22Rv1 (cell line): Measurements from ENCODE around the gene THEMIS.

Experiments
- H3K27ac ChIP-seq: fragments of 450-650 bp; 2 replicates; pipeline ENCODE4 v1.5.1; 2017
- CTCF ChIP-seq: fragments of 450-650 bp; IDR thresholded peaks from 2 replicates; pipeline ENCODE4 v1.5.1; 2017; ENCODE audit warnings: mild to moderate bottlenecking
- ZFX ChIP-seq: fragments of 450-650 bp; IDR thresholded peaks from 2 replicates; pipeline ENCODE4 v1.6.1; 2017; ENCODE audit warnings: antibody characterized with exemption, borderline replicate concordance

Gene THEMIS

GRCh38 chr6:127859956-127860355 is 40.9 kb downstream of the THEMIS start:
- no peak for TF ChIP-seq CTCF
- no peak for TF ChIP-seq ZFX
- H3K27ac ChIP-seq = no peak overlapping the region

- H3K27ac ChIP-seq = no peak overlapping the region
- no peak for TF ChIP-seq ZFX
- TF ChIP-seq CTCF = no peak
Measured at GRCh38 chr6:127858727-127859391, 42.0 kb downstream of the THEMIS start.

DNA sequence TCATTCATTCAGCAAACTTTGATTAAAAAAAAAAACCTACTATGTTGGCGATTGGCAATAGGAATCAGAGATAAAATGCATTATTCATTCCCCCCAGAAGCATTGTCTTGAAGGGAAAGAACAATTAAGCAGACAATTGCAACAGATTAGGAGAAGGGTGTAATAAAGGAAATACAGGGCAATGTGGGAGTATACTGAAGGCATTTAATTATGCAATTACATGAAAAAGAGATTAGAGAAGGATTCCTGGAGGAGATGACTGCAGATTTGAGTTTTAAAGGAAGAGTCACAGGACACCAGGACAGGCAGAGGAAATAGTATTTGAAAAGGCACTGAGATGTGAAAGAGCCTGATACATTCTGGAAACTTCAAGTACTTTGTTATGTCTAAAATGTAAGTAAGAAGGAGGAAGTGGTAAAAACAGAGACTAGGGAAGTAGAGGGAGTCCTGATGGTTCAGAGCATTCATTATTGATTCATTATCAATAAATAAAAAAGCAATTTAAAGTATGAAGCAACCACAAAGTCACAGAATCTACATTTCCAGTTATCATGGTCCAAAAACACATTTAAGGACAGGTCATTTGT is 43.7 kb downstream of the THEMIS start:
- TF ChIP-seq CTCF = no peak
- no peak for TF ChIP-seq ZFX
- H3K27ac ChIP-seq = no peak overlapping the region

GRCh38 chr6:127855542-127856159 is 45.2 kb downstream of the THEMIS start:
- no peak overlapping the region for H3K27ac ChIP-seq
- TF ChIP-seq ZFX = no peak
- no peak for TF ChIP-seq CTCF

DNA sequence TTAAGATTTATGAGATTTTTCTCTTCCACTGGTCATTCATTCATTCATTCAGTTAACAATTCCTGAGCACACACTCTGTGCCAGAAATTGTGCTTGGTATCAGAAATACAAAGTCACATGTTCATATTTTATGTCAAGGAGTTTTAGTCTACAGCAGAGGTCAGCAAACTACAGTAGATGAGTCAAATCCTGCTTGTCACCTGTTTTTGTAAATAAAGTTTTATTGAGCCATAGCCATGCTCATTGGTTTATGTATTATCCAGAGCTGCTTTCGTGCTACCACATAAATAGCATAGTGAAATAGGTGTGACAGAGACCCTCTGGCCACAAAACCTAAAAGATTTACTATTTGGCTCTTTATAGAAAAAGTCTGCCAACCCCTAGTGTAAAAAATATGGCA is 46.8 kb downstream of the THEMIS start:
- TF ChIP-seq ZFX (no peak), CTCF (no peak)
- H3K27ac ChIP-seq = no peak overlapping the region

DNA sequence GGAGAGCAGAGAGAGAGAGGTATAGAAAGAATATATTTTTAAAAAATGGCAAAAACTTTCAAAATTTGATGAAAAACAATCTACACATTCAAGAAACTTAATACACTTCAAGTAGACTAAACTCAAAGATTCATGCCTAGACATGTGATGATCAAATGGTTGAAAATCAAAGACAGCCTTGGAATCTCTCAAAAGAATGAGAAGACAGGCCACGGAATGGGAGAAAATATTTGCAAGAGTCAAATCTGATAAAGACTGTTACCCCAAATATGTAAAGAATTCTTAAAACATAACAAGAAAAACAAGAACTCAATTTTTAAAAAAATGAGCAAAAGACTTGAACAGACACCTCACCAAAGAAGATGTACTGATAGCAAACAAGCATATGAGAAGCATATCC is 49.7 kb downstream of the THEMIS start:
- TF ChIP-seq CTCF = no peak
- no peak for TF ChIP-seq ZFX
- no peak overlapping the region for H3K27ac ChIP-seq

GRCh38 chr6:127845242-127845641 is 55.6 kb downstream of the THEMIS start:
- no peak overlapping the region for H3K27ac ChIP-seq
- TF ChIP-seq CTCF = no peak
- no peak for TF ChIP-seq ZFX
